OCI-M2 (cell line): ENCODE measurements around the gene HSD17B14.
"Not testable (repeated sequence)": the region's sequence is repeated elsewhere in the genome, so short reads cannot be mapped to it uniquely, and the experiment has no call there.

ENCODE experiments used
- DNase-seq: peaks from one replicate; lab custom pipeline; 2025; ENCODE audit not compliant: unreplicated experiment; lab: John Stamatoyannopoulos, UW

HSD17B14 gene

GRCh38 chr19:48768171-48768753 lies 68.0 kb downstream of the HSD17B14 start:
- not testable (repeated sequence) for DNase-seq

- not testable (repeated sequence) for DNase-seq
These were observed 70.5 kb downstream of the HSD17B14 start for GRCh38 chr19:48765816-48766215.
